A673 (cell line): ENCODE data around the gene AOPEP. TPM values are rescaled to one million over a fixed set of nuclear protein-coding genes. Genes with fewer than 3 reads are reported as not detected.

Experiments used
- BruUV-seq: library from RNA; stranded (reverse); fragments of 400-500 nt; replicated peaks from 2 replicates; lab custom pipeline; 2021; lab: Mats Ljungman, UMichigan
- CTCF ChIA-PET: fragments of 300-600 bp; sonication (Branson Sonifier 250); formaldehyde crosslinking; loops from one replicate; lab custom pipeline; 2022; ENCODE audit warnings: antibody characterized with exemption; lab: Charles Lee
- POLR2A ChIA-PET: fragments of 300-600 bp; sonication (Branson Sonifier 250); formaldehyde crosslinking; loops from one replicate; lab custom pipeline; 2022; ENCODE audit warnings: antibody characterized with exemption; ENCODE audit not compliant: low non-redundant PET; lab: Charles Lee
- DNase-seq: peaks from one replicate; pipeline ENCODE4 v3.0.0-alpha.2; 2015; ENCODE audit warnings: low spot score
- H3K27ac ChIP-seq: fragments of 200-600 bp; sonication (generic); 2 replicates; pipeline ENCODE4 v1.5.1; 2016; ENCODE audit warnings: mixed run types, low read depth, mild to moderate bottlenecking, mixed read lengths, antibody characterized with exemption, low read length; ENCODE audit not compliant: poor library complexity, severe bottlenecking
- H3K27me3 ChIP-seq: fragments of 200-600 bp; sonication (generic); replicated peaks from 2 replicates; pipeline ENCODE4 v1.6.1; 2017; ENCODE audit warnings: mixed run types, low read depth, mild to moderate bottlenecking, mixed read lengths, antibody characterized with exemption, low read length; ENCODE audit not compliant: insufficient read depth, poor library complexity
- H3K36me3 ChIP-seq: fragments of 200-600 bp; sonication (generic); 2 replicates; pipeline ENCODE4 v1.6.1; 2016; ENCODE audit warnings: mixed run types, mild to moderate bottlenecking, mixed read lengths, antibody characterized with exemption, low read length; ENCODE audit not compliant: insufficient read depth, poor library complexity, severe bottlenecking
- H3K4me1 ChIP-seq: fragments of 200-600 bp; sonication (generic); 2 replicates; pipeline ENCODE4 v1.6.1; 2017; ENCODE audit warnings: mixed run types, mild to moderate bottlenecking, mixed read lengths, antibody characterized with exemption, low read length; ENCODE audit not compliant: insufficient read depth, poor library complexity, severe bottlenecking
- H3K4me3 ChIP-seq: fragments of 200-600 bp; sonication (generic); 2 replicates; pipeline ENCODE4 v1.5.1; 2016; ENCODE audit warnings: low read depth, mixed run types, mild to moderate bottlenecking, mixed read lengths, low read length; ENCODE audit not compliant: poor library complexity, severe bottlenecking
- H3K9me3 ChIP-seq: fragments of 200-600 bp; sonication (generic); 2 replicates; pipeline ENCODE4 v1.6.1; 2016; ENCODE audit warnings: mixed run types, low read depth, mild to moderate bottlenecking, mixed read lengths, antibody characterized with exemption, low read length; ENCODE audit not compliant: poor library complexity, severe bottlenecking
- CTCF ChIP-seq: fragments of 300-800, 200-600 bp; sonication (generic); conservative IDR thresholded peaks from 2 replicates; pipeline ENCODE4 v1.5.1; 2017; ENCODE audit warnings: low read depth, mild to moderate bottlenecking, antibody characterized with exemption, low read length, moderate library complexity, mixed read lengths
- EZH2 ChIP-seq: fragments of 200-600 bp; sonication (generic); IDR thresholded peaks from 2 replicates; pipeline ENCODE4 v1.6.1; 2017; ENCODE audit warnings: borderline replicate concordance, low read depth, mild to moderate bottlenecking, mixed read lengths, antibody characterized with exemption, low read length; ENCODE audit not compliant: poor library complexity, severe bottlenecking
- intact Hi-C: fragments of 100-400 bp; cut with micrococcal nuclease; formaldehyde crosslinking; loops from one replicate; pipeline ENCODE4 v1.10.0; 2022; ENCODE audit not compliant: unreplicated experiment
- total RNA-seq: library from RNA; stranded (reverse); gene quantifications from 2 replicates; pipeline ENCODE4 v1.2.3, GENCODE V29; 2021

AOPEP gene
- total RNA-seq, 1 experiment from 2014 or later: 17.5 TPM

GRCh38 chr9:94881454-94881853 lies 155.0 kb downstream of the AOPEP start:
- no peak overlapping the region for H3K27ac ChIP-seq
- intact Hi-C loops: no loop called here
- CTCF ChIA-PET: no interaction called here
- DNase-seq: no peak
- no peaks in the 10 kb centered on the region for H3K27me3 ChIP-seq
- no peaks in the 10 kb centered on the region for H3K36me3 ChIP-seq
- no peaks in the 10 kb centered on the region for H3K9me3 ChIP-seq
- no peak overlapping the region for H3K4me3 ChIP-seq
- no TSS peak for BruUV-seq
- POLR2A ChIA-PET: no interaction called here
- no peak for TF ChIP-seq EZH2
- TF ChIP-seq CTCF: no peak
- peaks cover 10% of the 10 kb centered on the region for H3K4me1 ChIP-seq

GRCh38 chr9:94881940-94882339 lies 155.4 kb downstream of the AOPEP start:
- Histone ChIP-seq H3K36me3 (no peaks in the 10 kb centered on the region), H3K4me1 (peaks cover 10% of the 10 kb centered on the region), H3K4me3 (no peak overlapping the region), H3K27me3 (no peaks in the 10 kb centered on the region), H3K9me3 (no peaks in the 10 kb centered on the region), H3K27ac (no peak overlapping the region)
- no peak for DNase-seq
- CTCF ChIA-PET: interaction anchor here (0.7 kb wide), 1 partner anchor 370 kb away, joined by 5 read pairs; no protein-coding TSS in a partner anchor
- POLR2A ChIA-PET: no interaction called here
- intact Hi-C loops: no loop called here
- TF ChIP-seq EZH2 (no peak), CTCF (no peak)
- no TSS peak for BruUV-seq

GRCh38 chr9:94882966-94883641 lies 156.6 kb downstream of the AOPEP start:
- DNase-seq: no peak
- no TSS peak for BruUV-seq
- CTCF ChIA-PET: no interaction called here
- Histone ChIP-seq H3K4me1 (peaks cover 10% of the 10 kb centered on the region), H3K36me3 (no peaks in the 10 kb centered on the region), H3K4me3 (no peak overlapping the region), H3K27me3 (no peaks in the 10 kb centered on the region), H3K9me3 (no peaks in the 10 kb centered on the region), H3K27ac (no peak overlapping the region)
- TF ChIP-seq EZH2 (no peak), CTCF (no peak)
- POLR2A ChIA-PET: no interaction called here
- intact Hi-C loops: no loop called here
